GM19351 (cell line): Measurements from ENCODE around the gene CRYBB3.
"Not testable (repeated sequence)": the region's sequence is repeated elsewhere in the genome, so short reads cannot be mapped to it uniquely, and the experiment has no call there.

Source experiments
- ATAC-seq: cut with Tn5 transposase; IDR thresholded peaks from one replicate; pipeline ENCODE4 v1.9.1; 2021; ENCODE audit warnings: mild to moderate bottlenecking, moderate library complexity; ENCODE audit not compliant: unreplicated experiment

CRYBB3 gene

DNA sequence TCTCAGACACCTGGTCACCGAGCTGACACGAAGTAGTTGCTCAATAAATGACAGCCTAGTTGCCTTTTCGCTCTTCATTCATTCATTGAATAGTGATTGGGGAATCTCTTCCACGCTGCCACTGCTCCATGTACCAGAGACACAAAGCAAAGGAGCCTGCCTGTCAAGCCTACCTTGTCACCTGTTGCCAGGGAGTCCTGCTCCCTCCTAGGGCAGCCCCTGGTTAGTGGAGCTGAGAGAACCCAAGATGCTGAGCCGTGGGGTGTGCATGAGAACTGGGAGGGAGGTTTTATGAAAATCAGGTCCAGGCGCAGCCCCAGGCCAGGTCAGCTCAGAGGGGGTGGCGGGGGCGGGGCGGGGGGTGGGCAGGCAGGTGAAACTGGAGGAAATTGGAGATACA is 38.4 kb downstream of the CRYBB3 start:
- ATAC-seq: not testable (repeated sequence)

DNA sequence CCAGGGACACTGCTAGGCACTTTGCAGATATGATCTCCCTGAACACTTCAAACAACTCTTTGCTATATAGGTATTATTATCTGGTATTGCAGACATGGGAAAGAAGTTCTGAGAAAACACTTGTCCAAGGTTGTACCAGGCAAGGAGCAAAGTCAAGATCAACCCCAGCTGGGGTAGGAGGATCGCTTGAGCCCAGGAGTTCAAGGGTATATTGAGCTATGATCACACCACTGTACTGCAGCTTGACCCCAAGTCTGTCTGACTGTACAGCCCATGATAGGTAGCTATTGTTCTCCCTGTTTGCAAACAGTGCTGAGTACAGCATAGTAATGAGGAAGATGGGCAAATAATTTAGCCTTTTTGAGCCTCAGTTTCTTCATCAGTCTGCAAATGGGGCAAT is 55.5 kb downstream of the CRYBB3 start:
- not testable (repeated sequence) for ATAC-seq
